Activated CD8-positive, alpha-beta memory T cell treated with anti-CD3 and anti-CD28 coated beads for 36 hours (primary cell): ENCODE data around the gene DVL1. TPM values are rescaled to one million over a fixed set of nuclear protein-coding genes. Genes with fewer than 3 reads are reported as not detected.

ENCODE experiments used
- CTCF ChIA-PET: fragments of 350-600 bp; sonication (Branson Sonifier 250); formaldehyde crosslinking; loops from one replicate; lab custom pipeline; 2021; ENCODE audit warnings: antibody characterized with exemption; lab: Charles Lee
- POLR2A ChIA-PET: fragments of 350-600 bp; sonication (Branson Sonifier 250); formaldehyde crosslinking; loops from one replicate; lab custom pipeline; 2021; ENCODE audit warnings: antibody characterized with exemption; lab: Charles Lee
- total RNA-seq, 2 experiments: library from RNA; stranded (reverse); gene quantifications; one replicate each; pipeline ENCODE4 v1.2.3, GENCODE V29; 2021

Gene DVL1
- total RNA-seq, 2 experiments from 2014 or later = 43.8 to 45.2 TPM

DNA sequence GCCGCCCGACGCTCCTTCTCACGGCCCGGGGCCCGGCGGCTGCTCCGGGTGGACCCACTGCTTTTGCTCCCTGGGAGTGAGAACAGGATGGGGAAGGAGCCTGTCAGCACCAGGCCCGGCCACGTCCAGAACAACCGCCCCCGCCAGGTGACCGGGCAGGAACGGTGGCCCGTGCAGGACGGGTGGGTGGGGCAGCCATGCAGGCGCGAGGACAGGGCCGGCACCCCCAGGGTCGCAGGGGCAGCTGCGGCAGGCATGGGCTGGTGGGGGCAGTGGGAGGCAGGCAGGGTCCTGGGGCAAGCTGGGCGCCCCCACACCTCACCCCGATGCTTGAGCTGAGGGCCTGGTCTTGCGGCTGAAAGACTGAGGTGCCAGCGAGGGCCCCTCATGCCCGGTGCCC lies 12.8 kb downstream of the DVL1 start:
- ChIA-PET CTCF (no interaction called here), POLR2A (interaction anchor here (0.5 kb wide), 1 partner anchor 66 kb away, joined by 4 read pairs; no protein-coding TSS in a partner anchor)

DNA sequence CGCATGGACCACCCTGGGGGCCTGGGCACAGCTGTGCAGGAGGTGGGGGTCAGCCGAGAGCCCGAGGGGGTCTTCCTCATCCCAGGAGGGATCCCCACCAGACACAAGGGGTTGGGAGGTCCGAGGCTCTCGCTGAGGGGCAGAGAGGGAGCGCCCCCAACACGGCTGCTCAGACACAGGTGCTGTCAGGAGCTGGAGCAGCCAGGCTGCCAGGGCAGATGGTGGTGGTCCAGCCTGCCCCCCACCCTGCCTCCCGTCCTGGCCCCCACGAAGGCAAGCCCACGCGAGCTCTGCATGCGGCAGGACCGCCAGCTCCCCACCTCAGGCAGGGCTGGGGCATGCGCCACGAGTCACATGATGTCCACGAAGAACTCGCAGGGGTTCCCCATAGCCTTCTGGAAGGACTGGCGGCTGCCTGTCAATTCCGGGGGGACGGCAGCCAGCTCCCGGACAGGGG lies 13.4 kb downstream of the DVL1 start:
- ChIA-PET CTCF (interaction anchor here (1.0 kb wide), 1 partner anchor 213 kb away, joined by 3 read pairs; no protein-coding TSS in a partner anchor), POLR2A (interaction anchor here (0.5 kb wide), 2 partner anchors 67 to 164 kb away, joined by 4 to 5 read pairs; no protein-coding TSS in a partner anchor)

DNA sequence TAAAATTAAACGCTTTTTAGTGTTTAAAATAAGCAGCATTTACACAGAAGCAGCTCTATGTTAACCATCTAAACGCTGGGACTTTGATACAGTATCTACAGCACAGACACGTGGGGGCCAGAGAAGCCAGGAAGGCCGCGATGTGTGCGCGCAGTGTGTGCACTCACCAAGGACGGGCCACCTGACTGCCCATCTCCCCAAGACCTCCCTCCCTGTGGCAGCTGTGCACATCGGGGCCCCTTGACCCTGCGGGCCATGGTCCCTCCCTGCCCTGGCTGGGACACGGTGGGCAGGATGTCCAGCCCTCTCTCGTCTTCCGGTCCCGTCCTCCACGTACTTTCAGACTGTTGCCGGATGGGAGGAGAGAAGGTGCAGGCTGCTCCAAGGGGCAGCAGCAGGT lies 13.9 kb downstream of the DVL1 start:
- ChIA-PET CTCF (interaction anchor here (1.0 kb wide), 1 partner anchor 213 kb away, joined by 3 read pairs; no protein-coding TSS in a partner anchor), POLR2A (no interaction called here)

DNA sequence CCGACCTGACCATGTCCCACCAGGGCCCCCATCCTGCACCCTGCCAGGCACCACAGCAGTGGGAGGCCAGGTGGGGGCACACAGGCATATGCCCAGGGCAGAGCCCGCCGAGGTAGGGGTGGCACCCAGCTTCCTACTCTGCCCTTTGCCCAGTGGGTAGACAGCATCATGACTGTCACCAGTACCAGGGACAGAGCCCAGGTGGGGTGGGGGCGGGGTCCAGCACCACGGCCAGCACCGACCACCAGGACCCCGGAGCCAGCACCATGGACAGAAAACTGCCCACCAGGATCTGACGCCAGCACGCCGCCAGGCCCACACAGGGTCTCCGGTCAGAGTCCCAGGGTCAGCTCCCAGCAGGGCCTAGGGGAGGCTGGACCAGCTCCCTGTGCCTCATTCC lies 14.4 kb downstream of the DVL1 start:
- CTCF ChIA-PET = no interaction called here
- POLR2A ChIA-PET = interaction anchor here (0.6 kb wide), 1 partner anchor 446 kb away, joined by 3 read pairs; no protein-coding TSS in a partner anchor

DNA sequence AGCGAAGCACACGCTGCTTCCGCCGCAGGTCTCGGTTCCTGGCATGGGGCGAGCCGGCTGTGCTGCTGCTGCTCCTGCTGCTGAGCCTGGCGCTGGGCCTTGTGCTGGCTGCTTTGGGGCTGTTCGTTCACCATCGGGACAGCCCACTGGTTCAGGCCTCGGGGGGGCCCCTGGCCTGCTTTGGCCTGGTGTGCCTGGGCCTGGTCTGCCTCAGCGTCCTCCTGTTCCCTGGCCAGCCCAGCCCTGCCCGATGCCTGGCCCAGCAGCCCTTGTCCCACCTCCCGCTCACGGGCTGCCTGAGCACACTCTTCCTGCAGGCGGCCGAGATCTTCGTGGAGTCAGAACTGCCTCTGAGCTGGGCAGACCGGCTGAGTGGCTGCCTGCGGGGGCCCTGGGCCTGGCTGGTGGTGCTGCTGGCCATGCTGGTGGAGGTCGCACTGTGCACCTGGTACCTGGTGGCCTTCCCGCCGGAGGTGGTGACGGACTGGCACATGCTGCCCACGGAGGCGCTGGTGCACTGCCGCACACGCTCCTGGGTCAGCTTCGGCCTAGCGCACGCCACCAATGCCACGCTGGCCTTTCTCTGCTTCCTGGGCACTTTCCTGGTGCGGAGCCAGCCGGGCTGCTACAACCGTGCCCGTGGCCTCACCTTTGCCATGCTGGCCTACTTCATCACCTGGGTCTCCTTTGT lies 15.5 kb downstream of the DVL1 start:
- ChIA-PET POLR2A (no interaction called here), CTCF (no interaction called here)

DNA sequence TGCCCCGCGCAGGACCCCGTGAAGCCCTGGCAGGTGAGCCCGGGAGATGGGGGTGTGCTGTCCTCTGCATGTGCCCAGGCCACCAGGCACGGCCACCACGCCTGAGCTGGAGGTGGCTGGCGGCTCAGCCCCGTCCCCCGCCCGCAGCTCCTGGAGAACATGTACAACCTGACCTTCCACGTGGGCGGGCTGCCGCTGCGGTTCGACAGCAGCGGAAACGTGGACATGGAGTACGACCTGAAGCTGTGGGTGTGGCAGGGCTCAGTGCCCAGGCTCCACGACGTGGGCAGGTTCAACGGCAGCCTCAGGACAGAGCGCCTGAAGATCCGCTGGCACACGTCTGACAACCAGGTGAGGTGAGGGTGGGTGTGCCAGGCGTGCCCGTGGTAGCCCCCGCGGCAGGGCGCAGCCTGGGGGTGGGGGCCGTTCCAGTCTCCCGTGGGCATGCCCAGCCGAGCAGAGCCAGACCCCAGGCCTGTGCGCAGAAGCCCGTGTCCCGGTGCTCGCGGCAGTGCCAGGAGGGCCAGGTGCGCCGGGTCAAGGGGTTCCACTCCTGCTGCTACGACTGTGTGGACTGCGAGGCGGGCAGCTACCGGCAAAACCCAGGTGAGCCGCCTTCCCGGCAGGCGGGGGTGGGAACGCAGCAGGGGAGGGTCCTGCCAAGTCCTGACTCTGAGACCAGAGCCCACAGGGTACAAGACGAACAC lies 16.3 kb downstream of the DVL1 start:
- POLR2A ChIA-PET = interaction anchor here (1.3 kb wide), 1 partner anchor 21 kb away, joined by 3 read pairs; no protein-coding TSS in a partner anchor
- CTCF ChIA-PET = no interaction called here

DNA sequence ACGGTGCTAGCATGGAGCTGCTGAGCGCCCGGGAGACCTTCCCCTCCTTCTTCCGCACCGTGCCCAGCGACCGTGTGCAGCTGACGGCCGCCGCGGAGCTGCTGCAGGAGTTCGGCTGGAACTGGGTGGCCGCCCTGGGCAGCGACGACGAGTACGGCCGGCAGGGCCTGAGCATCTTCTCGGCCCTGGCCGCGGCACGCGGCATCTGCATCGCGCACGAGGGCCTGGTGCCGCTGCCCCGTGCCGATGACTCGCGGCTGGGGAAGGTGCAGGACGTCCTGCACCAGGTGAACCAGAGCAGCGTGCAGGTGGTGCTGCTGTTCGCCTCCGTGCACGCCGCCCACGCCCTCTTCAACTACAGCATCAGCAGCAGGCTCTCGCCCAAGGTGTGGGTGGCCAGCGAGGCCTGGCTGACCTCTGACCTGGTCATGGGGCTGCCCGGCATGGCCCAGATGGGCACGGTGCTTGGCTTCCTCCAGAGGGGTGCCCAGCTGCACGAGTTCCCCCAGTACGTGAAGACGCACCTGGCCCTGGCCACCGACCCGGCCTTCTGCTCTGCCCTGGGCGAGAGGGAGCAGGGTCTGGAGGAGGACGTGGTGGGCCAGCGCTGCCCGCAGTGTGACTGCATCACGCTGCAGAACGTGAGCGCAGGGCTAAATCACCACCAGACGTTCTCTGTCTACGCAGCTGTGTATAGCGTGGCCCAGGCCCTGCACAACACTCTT lies 17.0 kb downstream of the DVL1 start:
- ChIA-PET CTCF (no interaction called here), POLR2A (interaction anchor here (1.3 kb wide), 1 partner anchor 22 kb away, joined by 3 read pairs; no protein-coding TSS in a partner anchor)

DNA sequence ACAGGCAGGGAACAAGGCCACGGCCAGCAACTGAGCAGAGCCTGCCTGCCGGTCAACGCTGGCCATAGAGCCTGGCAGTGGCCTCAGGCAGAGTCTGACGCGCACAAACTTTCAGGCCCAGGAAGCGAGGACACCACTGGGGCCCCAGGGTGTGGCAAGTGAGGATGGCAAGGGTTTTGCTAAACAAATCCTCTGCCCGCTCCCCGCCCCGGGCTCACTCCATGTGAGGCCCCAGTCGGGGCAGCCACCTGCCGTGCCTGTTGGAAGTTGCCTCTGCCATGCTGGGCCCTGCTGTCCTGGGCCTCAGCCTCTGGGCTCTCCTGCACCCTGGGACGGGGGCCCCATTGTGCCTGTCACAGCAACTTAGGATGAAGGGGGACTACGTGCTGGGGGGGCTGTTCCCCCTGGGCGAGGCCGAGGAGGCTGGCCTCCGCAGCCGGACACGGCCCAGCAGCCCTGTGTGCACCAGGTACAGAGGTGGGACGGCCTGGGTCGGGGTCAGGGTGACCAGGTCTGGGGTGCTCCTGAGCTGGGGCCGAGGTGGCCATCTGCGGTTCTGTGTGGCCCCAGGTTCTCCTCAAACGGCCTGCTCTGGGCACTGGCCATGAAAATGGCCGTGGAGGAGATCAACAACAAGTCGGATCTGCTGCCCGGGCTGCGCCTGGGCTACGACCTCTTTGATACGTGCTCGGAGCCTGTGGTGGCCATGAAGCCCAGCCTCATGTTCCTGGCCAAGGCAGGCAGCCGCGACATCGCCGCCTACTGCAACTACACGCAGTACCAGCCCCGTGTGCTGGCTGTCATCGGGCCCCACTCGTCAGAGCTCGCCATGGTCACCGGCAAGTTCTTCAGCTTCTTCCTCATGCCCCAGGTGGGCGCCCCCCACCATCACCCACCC lies 17.9 kb downstream of the DVL1 start, which contains the start of gene TAS1R3:
TAS1R3 (plus strand) TSS at position 213 of the 898 bp plus-strand sequence; CDS start at position 279, 66 bp downstream.
- ChIA-PET CTCF (interaction anchor here (0.5 kb wide), 1 partner anchor 9 kb away, joined by 3 read pairs; no protein-coding TSS in a partner anchor), POLR2A (no interaction called here)

DNA sequence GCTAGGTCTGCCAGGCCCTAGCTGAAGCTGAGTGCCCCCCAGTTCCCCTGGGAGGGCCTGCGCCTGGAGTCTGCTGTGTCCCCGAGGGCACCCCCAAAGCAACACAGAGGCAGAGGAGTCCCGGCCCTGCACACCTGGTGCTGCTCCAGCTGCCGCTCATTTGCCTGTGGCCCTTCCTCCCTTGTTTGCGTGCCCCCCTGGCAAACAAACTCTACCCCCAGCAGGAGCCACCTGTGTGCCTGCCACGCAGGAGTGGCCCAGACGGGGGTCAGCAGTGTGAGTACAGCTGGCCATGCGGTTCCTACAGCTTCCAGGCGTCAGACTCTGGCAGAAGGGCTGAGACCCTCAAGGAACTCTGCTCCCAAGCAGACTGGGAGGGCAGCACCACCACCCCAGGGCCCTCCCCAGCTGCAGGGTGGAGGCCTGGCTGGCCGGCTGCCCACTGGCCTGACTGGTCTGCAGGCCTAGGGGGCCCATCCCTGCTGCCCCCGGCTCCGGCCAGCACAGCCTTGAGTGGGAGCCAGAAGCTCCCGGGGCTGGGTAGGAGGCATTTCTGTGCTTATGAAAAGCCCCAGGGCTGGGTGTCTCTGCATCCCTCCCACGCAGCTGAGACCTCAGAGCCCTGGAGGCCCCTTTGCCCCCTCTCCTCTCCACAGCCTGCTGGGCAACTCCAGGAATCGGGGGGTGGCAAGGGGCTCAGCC lies 18.7 kb downstream of the DVL1 start:
- POLR2A ChIA-PET = no interaction called here
- CTCF ChIA-PET = no interaction called here

DNA sequence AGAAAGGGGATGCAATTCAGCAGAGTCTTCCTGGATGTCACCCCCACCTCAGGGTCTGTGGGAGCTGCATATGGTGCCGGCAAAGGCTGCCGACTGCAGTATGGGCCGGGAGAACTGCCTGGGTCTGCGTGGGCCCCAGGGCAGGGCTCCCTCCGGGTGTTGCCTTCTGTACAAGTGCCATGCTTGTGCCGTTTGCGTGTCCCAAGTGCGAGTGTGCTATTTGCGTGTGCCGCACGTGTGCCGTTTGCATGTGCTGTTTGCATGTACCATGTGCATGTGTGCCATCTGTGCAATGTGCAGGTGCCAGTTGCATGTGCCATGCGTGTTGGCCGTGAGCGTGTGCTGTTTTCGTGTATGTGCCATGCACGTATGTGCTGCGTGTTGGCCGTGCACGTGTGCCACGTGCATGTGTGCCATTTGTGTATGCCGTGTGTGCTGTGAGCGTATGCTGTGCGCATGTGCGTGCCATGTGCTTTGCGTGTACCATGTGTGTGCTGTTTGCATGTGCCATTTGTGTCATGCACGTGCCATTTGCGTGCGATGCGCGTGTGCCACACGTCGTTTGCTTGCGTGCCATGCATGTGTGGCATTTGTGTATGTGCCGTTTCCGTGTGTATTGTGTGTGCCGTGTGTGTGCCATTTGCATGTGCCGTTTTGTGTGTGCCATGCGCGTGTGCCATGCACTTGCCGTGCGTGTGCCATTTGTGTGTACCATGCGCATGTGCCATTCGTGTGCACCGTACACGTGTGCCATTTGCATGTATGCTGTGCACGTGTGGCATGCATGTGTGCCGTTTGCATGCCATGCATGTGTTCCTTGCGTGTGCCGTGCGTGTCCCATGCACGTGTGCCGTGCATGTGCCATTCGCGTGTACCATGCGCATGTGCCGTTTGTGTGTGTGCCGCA lies 19.7 kb downstream of the DVL1 start:
- POLR2A ChIA-PET = no interaction called here
- CTCF ChIA-PET = no interaction called here

DNA sequence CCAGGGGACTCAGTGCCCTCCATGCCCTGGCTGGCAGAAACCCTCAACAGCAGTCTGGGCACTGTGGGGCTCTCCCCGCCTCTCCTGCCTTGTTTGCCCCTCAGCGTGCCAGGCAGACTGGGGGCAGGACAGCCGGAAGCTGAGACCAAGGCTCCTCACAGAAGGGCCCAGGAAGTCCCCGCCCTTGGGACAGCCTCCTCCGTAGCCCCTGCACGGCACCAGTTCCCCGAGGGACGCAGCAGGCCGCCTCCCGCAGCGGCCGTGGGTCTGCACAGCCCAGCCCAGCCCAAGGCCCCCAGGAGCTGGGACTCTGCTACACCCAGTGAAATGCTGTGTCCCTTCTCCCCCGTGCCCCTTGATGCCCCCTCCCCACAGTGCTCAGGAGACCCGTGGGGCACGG lies 21.0 kb downstream of the DVL1 start:
- ChIA-PET POLR2A (no interaction called here), CTCF (no interaction called here)

DNA sequence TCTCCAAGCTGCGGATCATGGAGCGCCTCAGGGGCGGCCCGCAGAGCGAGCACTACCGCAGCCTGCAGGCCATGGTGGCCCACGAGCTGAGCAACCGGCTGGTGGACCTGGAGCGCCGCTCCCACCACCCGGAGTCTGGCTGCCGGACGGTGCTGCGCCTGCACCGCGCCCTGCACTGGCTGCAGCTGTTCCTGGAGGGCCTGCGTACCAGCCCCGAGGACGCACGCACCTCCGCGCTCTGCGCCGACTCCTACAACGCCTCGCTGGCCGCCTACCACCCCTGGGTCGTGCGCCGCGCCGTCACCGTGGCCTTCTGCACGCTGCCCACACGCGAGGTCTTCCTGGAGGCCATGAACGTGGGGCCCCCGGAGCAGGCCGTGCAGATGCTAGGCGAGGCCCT lies 21.9 kb downstream of the DVL1 start:
- POLR2A ChIA-PET = no interaction called here
- CTCF ChIA-PET = no interaction called here

DNA sequence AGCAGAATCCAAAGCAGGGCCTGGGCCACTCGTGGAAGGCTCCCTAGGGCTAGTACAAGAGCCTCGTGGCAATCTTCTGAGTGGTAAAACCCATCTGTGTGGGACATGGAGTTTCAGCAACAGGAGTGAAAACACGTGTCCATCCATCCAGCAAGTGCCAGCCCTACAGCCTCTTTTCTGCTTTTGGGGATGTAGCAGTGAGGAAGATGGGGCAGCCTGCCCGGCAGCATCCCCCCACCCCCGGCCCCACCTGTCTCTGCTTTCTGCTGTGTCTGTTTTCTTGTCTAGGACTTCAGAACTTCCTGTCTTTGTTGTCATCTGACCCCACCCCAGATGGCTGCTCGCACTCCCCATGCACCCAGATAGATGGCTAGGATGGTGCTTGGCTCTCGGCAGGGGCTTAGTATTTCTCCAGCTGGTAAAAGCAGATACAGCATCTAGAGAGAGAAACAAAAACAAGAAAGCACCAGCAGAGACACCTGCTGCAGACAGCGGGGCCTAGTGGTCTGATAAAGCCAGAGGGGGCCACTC lies 23.1 kb downstream of the DVL1 start:
- POLR2A ChIA-PET = interaction anchor here (1.0 kb wide), 1 partner anchor 16 kb away, joined by 3 read pairs; no protein-coding TSS in a partner anchor
- CTCF ChIA-PET = interaction anchor here (0.8 kb wide), 1 partner anchor 48 kb away, joined by 3 read pairs; no protein-coding TSS in a partner anchor

DNA sequence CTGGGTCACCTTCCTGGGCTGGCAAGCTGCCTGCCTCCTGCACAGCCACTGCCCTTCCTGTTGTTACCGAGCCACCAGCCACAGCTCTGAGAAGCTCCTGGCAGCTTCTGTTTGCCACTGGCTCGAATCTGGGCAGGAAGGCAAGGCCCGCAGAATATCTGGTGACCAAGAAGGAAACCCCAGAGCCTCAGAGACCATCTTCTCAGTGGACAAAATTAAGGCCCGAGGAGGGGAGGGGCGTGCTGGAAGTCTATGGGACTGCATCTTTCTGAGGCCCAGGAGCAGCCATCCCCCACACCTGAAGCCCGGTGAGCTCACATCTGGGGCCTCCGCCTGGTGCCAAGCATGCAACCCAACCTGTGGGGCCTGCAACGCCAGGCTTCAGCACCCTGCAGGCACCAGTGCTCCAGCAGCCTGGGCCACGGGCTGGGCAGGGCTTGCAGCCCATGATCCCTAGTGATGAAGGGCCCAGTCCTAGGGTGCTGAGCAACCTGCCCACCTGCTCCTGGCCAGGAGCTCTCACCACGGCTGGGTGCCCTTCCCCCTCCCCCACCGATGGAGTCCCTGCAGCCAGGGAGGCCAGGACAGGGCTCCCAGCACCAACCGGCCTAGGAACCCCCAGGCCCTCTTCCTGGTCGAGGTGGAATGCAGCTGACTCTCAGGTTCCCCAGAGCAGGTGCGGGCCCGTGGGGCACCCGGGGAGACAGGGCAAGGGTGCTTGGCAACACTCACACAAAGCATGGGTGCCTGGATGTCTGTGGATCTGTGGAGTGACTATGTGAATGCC lies 23.7 kb downstream of the DVL1 start:
- ChIA-PET POLR2A (interaction anchor here (1.0 kb wide), 1 partner anchor 16 kb away, joined by 3 read pairs; no protein-coding TSS in a partner anchor), CTCF (interaction anchor here (0.6 to 0.8 kb wide), 2 partner anchors 25 to 48 kb away, joined by 3 to 4 read pairs; no protein-coding TSS in a partner anchor)

DNA sequence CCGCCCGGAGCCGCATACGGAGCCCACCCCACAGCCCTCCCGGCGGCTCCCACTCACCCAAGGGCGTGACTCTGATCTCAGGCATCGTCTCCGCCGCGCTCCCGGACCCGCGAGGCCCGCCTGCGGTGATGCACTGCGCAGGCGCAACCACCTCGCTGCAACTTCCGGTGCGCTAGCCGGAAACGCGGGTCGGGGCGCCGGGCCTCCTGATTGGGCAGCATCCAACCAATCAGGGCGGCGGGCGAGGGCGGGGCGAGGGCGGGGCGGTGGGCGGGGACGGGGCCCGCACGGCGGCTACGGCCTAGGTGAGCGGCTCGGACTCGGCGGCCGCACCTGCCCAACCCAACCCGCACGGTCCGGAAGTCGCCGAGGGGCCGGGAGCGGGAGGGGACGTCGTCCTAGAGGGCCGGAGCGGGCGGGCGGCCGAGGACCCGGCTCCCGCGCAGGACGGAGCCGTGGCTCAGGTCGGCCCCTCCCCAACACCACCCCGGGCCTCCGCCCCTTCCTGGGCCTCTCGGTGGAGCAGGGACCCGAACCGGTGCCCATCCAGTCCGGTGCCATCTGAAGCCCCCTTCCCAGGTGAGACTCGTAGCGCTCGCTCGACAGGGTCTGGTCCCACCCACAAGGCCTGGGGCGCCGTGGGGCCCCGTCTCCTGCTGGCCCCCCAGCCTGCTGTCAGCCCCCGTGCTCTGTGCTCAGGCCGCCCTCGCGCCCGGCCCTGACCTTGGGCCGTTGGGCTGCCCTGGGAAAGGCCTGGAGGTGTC lies 24.5 kb downstream of the DVL1 start, which contains the start of the genes CPTP and INTS11:
CPTP (plus strand) TSS at position 279 of the 764 bp plus-strand sequence. CDS start 2,109 bp downstream, outside the sequence.
INTS11 (minus strand) TSS at position 137 of the 764 bp plus-strand sequence; CDS start at position 85, 52 bp downstream.
- POLR2A ChIA-PET = interaction anchor here (1.0 kb wide), 1 partner anchor 15 kb away, joined by 3 read pairs; no protein-coding TSS in a partner anchor
- CTCF ChIA-PET = no interaction called here
